HG03521 (cell line): ENCODE results near the gene KDM2B.
"Not testable (repeated sequence)": the region's sequence is repeated elsewhere in the genome, so short reads cannot be mapped to it uniquely, and the experiment has no call there.

ENCODE experiments used
- ATAC-seq: cut with Tn5 transposase; IDR thresholded peaks from one replicate; pipeline ENCODE4 v1.9.1; 2021; ENCODE audit warnings: mild to moderate bottlenecking, moderate library complexity; ENCODE audit not compliant: unreplicated experiment

The KDM2B gene

GRCh38 chr12:121397521-121397920, 183.3 kb downstream of the KDM2B start:
- no peak for ATAC-seq

DNA sequence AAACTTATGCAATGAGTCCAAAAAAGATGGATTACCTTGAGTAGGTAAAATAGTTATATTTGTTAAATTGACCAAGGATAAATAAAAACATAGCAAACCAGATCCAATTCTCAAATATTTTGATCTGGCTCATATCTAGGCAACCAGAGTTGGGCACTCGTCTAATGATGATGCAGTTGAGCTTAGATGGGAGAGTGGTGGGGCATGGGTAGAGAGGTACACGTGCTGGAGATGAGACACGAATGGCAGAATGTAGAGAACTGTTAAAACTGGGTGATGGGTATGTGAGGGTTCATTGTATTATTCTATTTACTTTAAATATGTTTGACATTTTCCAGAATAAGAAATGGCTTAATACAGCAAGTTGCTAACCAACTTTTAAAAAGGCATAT, 188.5 kb downstream of the KDM2B start:
- ATAC-seq, result no peak

DNA sequence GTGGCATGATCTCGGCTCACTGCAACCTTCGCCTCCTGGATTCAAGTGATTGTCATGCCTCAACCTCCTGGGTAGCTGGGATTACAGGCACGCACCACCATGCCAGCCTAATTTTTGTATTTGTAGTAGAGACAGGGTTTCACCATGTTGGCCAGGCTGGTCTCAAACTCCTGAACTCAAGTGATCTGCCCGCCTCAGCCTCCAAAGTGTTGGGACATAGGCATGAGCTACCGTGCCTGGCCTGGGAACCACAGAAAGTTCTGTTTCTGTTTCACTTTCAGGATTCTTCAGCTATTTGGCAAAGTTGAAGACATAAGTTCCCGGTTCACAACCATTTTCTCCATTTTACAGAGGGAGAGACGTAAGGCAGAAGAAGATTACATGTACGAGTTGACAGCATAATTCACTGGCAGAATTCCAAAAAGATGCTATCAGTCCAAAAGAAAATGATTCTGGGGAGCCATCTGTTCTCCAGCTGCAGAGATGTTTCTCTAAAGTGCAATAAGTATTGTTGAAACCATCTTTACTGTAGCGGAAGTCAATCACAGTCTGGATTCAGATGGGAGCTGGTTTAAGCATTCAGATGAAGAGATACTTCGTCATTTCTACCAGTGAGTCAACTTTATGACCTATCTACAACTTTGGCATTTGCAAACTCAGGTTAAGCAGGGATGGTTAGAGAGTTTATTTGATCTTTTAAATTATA, 189.1 kb downstream of the KDM2B start:
- no peak for ATAC-seq

- no peak for ATAC-seq
Measured at GRCh38 chr12:121390856-121391255, 190.0 kb downstream of the KDM2B start.

DNA sequence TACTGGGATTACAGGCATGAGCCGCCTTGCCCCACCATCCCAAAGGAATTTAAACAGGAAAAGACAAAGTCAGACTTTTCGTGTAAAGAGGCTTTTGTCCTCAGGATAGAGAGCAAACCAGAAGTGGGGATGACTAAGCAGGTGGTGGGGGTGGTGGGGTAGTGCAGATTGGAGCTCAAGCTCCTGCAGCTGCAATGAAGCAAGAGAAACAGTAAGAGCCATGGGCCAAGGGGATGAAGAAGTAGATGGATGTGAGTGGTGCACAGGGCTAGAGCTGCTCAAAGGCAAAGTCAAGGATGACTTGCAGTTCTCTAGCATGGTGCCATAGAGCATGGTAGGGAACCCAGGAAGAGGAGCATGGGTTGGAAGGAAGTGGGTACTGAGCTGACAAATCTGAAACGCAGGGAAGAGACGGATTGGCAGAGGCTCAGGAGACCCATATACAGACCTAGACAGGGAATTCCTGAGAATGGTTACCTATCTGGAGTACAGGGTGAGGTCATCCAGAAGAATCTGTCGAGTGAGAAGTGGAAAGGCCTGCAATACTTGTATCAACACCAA, 192.3 kb downstream of the KDM2B start:
- ATAC-seq, result no peak

GRCh38 chr12:121384891-121385290, 195.9 kb downstream of the KDM2B start:
- ATAC-seq, result not testable (repeated sequence)

- no peak for ATAC-seq
Measured at GRCh38 chr12:121383601-121384021, 197.2 kb downstream of the KDM2B start.

DNA sequence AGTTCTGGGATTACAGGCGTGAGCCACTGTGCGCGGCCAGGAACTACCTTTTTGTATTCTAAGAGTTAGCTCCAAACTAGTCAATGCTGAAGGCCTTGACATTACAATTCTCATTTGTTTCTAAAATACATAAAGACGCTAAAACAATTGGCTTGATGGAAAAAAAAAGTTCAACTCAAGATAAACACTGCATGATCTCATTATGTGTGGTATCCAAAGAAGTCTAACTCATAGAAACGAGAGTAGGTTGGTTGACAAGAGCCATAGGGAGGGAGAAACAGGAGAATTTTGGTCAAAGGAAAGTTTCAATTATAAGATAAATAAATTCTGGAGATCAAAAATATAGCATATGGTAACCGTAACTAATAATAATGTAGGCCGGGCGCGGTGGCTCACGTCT, 200.9 kb downstream of the KDM2B start:
- no peak for ATAC-seq
